Renal cortical epithelial cell (primary cell): ENCODE results near the gene ELL. TPM values are rescaled to one million over a fixed set of nuclear protein-coding genes. Genes with fewer than 3 reads are reported as not detected.

Source experiments
- DNase-seq: peaks from one replicate; pipeline ENCODE4 v3.0.0-alpha.2; 2011; ENCODE audit warnings: low read depth
- total RNA-seq: library from RNA; depleted of rRNA; stranded (reverse); fragments of >200 nt; gene quantifications from 2 replicates; pipeline ENCODE4 v1.2.3, GENCODE V29; 2014

ELL gene
- total RNA-seq, 1 donor from 2014 or later: 13.3 TPM

GRCh38 chr19:18469069-18469846 is 52.6 kb downstream of the ELL start:
- DNase-seq: peak; percentile 88

- DNase-seq: peak; percentile 65
Observed at GRCh38 chr19:18468517-18468916, 53.4 kb downstream of the ELL start.

- DNase-seq: no peak
Observed at GRCh38 chr19:18467978-18468377, 53.9 kb downstream of the ELL start.

GRCh38 chr19:18466354-18466753 is 55.5 kb downstream of the ELL start:
- no peak for DNase-seq

- DNase-seq: no peak
Observed at GRCh38 chr19:18465964-18466339, 55.9 kb downstream of the ELL start.

- no peak for DNase-seq
Observed at GRCh38 chr19:18465214-18465963, 56.5 kb downstream of the ELL start.

- DNase-seq: no peak
Observed at GRCh38 chr19:18464646-18465045, 57.2 kb downstream of the ELL start.

- DNase-seq: no peak
Observed at GRCh38 chr19:18461471-18461870, 60.4 kb downstream of the ELL start.

GRCh38 chr19:18460900-18461299 is 61.0 kb downstream of the ELL start:
- DNase-seq: no peak

GRCh38 chr19:18457483-18458331 is 64.2 kb downstream of the ELL start:
- peak; percentile 67 for DNase-seq

- no peak for DNase-seq
Observed at GRCh38 chr19:18456974-18457373, 64.9 kb downstream of the ELL start.

- no peak for DNase-seq
Observed at GRCh38 chr19:18456279-18456678, 65.6 kb downstream of the ELL start.

- DNase-seq: no peak
Observed at GRCh38 chr19:18453269-18454024, 68.4 kb downstream of the ELL start.

- DNase-seq: no peak
Observed at GRCh38 chr19:18452386-18452785, 69.5 kb downstream of the ELL start.

- DNase-seq: peak; percentile 22
Observed at GRCh38 chr19:18450931-18451836, 70.7 kb downstream of the ELL start.

- DNase-seq: no peak
Observed at GRCh38 chr19:18450021-18450930, 71.6 kb downstream of the ELL start.

GRCh38 chr19:18449552-18449951 is 72.3 kb downstream of the ELL start:
- no peak for DNase-seq

GRCh38 chr19:18446811-18447359 is 75.0 kb downstream of the ELL start:
- no peak for DNase-seq

GRCh38 chr19:18446145-18446810 is 75.6 kb downstream of the ELL start:
- no peak for DNase-seq
